22Rv1 (cell line): ENCODE results near the gene HIVEP3.

Experiments
- H3K27ac ChIP-seq: fragments of 450-650 bp; 2 replicates; pipeline ENCODE4 v1.5.1; 2017
- CTCF ChIP-seq: fragments of 450-650 bp; IDR thresholded peaks from 2 replicates; pipeline ENCODE4 v1.5.1; 2017; ENCODE audit warnings: mild to moderate bottlenecking
- ZFX ChIP-seq: fragments of 450-650 bp; IDR thresholded peaks from 2 replicates; pipeline ENCODE4 v1.6.1; 2017; ENCODE audit warnings: antibody characterized with exemption, borderline replicate concordance

HIVEP3 gene

GRCh38 chr1:41615981-41616380 lies 302.7 kb downstream of the HIVEP3 start:
- TF ChIP-seq ZFX: no peak
- TF ChIP-seq CTCF: no peak
- no peak overlapping the region for H3K27ac ChIP-seq

GRCh38 chr1:41615316-41615715 lies 303.4 kb downstream of the HIVEP3 start:
- no peak for TF ChIP-seq ZFX
- no peak for TF ChIP-seq CTCF
- no peak overlapping the region for H3K27ac ChIP-seq

- TF ChIP-seq ZFX (no peak), CTCF (no peak)
- no peak overlapping the region for H3K27ac ChIP-seq
Measured at GRCh38 chr1:41614818-41615217, 303.9 kb downstream of the HIVEP3 start.

- no peak overlapping the region for H3K27ac ChIP-seq
- TF ChIP-seq ZFX: no peak
- TF ChIP-seq CTCF: no peak
Measured at GRCh38 chr1:41613689-41614574, 304.8 kb downstream of the HIVEP3 start.

- no peak for TF ChIP-seq CTCF
- no peak for TF ChIP-seq ZFX
- H3K27ac ChIP-seq: no peak overlapping the region
Measured at GRCh38 chr1:41612953-41613352, 305.8 kb downstream of the HIVEP3 start.

GRCh38 chr1:41611932-41612450 lies 306.7 kb downstream of the HIVEP3 start:
- H3K27ac ChIP-seq: no peak overlapping the region
- TF ChIP-seq ZFX (no peak), CTCF (no peak)
